DMS 273 (cell line): ENCODE measurements around the gene HOXB4.

Source experiments
- DNase-seq: peaks from one replicate; lab custom pipeline; 2025; ENCODE audit not compliant: unreplicated experiment; lab: John Stamatoyannopoulos, UW

HOXB4 gene

DNA sequence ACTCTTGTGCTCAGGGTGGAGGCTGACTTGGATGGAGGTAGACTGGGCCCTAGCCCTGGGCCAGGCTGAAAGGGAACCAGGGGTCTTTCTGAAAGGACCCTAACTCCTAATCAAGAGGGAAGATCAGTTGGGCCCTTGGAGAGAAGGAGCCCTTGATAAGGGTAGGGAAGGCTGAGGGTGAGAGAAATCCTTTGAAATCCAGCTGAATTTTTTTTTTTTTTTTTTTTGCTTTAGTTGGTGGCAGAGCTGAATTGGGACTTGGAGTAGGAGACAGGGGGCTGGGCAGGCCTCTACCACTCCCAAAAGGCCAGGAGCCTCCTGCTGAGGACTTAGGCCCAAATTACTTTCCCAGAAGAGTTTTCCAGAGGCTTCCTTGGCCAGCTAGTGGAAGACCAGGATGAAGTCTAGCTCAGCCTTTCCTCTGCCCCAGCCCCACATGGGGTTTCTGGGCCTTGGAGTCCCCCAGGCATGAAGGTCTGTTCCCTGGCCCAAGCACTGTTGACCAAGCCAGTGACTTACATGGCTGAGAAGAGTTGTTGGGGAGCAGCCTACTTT, 12.5 kb upstream of the HOXB4 start:
- no peak for DNase-seq

DNA sequence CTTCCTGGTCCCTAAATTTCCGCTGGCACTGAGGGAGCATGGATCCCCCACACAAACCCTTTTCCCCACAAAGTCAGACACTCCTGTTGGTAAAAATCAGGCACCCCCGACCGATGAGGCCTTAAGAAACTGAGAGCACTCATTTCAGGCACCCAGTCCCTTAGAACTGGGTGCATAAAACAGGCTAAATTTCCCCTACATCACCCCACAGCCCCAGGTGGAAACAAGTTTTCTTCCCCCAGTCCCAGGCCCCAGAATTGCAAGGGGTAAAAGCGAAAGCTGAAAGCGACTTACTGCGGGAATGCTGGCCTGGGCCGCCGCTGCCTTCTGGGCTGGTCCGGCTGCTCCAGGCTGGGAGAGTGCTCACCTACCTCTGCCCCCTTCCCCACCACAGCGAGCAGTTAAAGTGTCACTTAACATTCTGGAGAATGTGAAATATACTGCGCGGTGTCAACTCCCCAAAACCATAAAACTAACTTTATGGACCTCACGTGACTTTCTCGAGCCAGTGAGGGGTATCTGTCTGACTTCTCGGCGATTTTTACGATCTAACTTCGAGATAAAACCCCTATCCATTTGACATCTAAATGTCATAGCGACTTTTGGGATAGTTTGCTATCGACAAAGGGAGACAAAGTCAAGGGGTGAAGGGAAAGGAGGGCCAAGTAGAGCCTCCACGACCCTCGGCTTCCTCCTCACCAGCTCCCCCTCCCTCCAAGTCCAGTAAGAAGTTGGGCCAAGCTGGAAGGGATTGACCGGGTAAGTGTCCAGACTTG, 11.9 kb upstream of the HOXB4 start, which contains the start of gene HOXB3:
TSS of gene HOXB3 (minus strand) at position 411 of the 776 bp plus-strand sequence. CDS start 37,767 bp downstream, outside the sequence.
- no peak for DNase-seq

DNA sequence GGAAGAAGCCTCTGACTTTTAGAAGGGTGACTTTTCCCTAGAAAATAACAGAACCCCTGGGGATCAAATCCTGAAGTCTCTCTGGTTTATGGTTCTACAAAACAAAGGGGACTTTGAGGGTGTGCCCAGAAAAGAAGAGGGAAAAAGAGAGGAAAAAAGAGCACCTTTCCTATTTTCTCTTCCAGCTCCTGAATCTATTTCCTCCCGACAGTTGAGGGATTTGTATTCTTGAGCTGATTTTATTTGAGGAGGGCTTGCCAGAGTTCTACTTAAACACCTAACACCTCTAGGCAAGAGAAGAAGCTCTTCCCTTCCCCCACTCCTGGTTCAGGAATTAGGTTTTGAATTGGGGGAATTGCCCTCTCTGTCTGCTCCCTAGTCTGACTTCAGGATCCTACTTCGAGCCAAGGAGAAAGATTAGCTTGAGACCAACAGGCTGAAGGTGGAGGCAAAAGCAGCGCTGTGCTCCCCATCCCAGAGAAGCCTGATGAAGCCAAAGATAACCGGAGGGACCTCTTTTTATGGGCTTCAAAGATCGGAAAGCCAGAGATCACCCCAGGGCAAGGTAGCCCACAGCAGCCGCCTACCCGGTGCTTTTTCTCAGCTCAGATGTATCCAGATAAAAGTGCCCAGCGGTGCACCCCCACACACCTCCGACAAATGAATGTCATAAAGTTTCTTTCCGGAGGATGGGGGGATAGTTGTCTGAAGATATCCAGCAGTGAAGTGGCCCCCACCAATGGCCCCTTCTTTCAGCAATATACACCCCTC, 11.1 kb upstream of the HOXB4 start:
- DNase-seq, result no peak

DNA sequence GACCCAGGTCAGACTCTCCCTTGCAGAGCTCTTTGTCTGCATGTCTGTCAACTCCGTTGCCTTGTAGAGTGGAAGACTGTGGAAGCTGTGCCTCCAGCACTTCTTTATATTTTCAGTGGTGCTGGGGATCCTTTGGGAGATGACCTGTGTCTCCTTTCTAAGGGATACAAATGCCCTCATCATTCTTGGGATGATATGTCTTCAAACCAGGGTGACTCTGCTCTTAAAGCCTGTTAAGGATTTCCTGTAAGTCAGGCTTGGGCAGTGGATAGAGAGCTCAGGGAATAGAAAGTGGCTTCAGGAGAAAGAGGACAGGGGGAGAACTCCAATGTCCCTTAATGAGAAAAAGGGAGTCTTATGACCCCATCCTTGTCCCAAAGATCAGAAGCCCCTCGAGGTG, 10.4 kb upstream of the HOXB4 start:
- no peak for DNase-seq

DNA sequence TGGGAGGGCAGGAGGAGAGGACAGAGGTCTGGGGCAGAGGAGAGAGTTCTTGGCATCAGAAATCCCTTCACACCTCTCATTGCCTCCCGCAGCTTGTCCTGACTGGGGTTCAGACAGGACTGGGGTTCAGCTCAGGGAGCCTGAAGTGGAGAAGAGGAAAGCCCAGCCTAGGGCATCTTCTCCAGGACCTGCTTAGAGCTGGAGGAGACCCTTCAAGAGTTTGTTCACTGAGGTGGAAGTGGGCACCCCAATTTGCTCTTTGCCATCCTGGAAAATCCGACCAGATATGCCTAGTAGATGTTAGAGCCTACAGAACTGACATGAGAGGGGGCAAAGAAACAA, 9.9 kb upstream of the HOXB4 start:
- no peak for DNase-seq

DNA sequence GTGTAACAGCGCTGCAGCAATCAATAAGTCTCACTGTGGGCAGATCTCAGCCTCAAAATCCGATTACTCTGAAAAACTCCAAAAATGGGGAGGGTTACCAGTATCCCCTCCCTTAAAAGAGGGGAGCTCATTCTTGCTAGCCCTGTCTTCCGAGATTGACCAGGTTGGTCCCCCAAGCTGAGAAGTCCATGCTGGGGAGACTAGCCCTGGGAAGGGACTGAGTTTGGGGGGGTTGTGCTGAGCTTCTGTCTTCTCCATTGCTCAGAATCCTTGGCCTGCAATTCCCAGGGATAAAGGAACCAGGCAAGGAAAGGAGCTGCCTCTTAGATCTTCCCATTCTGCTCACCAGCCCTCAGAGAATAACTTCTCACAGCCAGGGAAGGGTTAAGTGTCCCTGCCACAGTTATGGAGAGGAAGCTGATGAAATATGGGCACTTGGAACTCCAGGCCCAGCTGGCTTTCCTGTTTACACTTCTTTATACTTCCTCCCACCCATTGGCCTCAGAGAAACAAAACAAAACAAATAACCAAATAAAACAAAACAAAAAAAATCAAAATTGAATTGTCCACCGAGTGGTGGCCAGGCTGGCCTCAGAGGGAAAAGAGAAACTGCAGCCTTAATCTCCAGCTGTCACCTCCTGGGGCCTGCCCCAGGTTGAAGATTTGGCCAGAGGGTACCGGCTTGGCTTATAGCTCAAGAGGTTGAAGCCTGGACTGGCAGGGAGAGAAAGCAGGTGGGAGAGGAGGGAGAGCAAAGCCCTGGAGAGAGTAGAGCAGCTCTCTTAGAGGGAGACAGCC, 9.3 kb upstream of the HOXB4 start:
- DNase-seq, result no peak

DNA sequence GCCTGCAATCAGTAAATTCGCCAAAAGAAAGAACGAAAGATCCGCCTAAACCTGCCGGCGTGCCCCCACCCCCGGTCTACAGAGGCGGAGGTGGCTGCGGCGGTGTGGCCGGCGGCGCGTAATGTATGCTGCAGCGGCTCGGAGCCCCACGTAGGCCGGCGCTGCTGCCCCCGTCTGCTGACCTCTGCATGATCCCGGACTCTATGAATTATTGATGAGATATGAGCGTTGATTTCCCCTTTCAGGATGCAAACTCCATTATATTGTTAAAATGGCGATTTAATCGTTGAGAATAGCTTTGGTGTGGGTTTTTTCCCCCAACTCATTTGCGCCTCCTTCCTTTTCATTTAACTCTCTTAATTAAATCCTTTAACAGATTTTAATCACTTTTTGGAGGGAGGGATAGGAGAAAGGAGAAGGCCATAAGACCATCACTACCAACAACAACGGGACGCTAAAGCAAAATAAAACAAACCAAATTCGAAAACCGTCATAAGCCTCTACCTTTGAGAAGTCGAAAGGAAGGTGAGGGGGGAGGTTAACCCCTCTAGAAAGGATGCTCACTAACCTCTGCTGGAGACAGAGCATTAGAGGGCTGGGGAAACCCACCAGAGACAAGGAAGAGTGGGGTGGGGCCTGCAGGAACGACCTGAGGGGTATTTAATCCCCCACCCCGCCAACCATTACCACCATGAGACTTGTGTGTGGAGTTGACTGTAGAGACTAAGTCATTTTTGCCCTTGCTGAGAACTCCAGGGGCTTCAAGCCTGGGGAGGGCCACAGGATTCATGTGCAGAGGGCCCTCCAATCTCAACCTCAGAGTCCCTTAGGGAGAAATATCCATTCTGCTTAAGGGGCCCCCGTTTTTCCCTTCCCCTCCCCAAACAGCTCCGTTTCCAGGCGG, 8.5 kb upstream of the HOXB4 start:
- DNase-seq, result no peak

DNA sequence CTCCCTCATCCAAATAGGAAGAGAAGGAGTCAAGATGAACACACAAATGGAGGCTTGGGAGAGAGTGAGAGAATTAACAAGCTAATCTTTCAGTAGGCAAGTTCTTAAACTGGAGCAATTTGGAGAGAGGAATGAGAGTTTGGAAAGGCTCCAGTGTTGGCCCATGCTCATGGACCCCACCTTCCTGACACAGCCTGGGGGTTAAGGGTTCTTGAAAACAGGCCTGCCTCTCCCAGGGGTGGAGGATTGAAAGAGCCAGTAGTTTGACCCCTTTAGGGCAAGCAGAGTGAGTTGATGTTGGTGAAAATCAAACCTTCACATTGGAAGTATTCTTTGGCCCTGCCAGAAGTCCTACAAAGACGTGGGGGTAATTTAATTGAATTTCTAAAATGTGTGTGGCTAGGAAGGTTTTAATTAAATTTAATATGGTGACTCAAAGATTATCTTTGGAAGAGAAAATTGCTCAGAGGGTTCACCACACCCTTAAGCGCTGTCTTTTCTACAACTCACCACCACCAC, 6.1 kb upstream of the HOXB4 start:
- no peak for DNase-seq

DNA sequence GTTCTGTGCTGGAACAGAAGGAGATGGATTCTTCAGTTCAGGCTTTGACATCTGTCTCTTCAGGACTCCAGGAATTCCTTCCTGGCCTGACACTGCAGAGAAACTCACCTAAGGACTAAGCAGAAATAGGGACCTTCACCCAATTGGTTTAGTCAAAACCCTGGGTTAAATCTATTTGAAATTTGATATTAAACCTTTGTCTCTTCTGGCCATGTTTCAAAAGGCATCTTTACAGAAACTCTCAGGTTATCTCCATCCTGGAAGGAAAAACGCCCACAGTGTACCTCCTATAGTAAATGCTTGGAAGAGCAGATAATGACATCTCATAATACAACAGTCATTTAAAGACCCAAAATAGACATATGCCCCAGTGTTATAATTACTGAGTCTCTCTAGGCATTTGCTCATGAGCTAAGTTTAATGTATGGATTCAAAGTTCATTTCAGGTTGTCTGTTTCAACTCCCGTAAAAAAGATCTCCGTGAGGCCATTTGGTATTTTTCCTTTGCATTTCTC, 5.6 kb upstream of the HOXB4 start:
- no peak for DNase-seq

DNA sequence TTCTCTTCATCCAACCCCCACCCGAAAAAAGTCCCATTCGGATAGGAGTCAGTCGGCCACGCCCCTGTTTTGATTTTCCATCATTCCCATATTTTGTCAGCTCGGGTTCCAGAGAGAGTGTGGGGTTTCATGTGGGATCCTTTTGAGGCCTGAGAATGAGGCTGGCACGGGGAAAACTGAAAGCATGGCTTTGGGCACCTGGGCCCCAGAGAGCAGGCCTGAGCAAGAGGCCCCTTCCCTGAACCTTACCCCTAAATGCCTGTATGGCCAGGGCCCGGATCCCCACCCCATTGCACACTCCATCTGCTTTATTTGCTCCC, 4.6 kb upstream of the HOXB4 start:
- DNase-seq, result no peak

DNA sequence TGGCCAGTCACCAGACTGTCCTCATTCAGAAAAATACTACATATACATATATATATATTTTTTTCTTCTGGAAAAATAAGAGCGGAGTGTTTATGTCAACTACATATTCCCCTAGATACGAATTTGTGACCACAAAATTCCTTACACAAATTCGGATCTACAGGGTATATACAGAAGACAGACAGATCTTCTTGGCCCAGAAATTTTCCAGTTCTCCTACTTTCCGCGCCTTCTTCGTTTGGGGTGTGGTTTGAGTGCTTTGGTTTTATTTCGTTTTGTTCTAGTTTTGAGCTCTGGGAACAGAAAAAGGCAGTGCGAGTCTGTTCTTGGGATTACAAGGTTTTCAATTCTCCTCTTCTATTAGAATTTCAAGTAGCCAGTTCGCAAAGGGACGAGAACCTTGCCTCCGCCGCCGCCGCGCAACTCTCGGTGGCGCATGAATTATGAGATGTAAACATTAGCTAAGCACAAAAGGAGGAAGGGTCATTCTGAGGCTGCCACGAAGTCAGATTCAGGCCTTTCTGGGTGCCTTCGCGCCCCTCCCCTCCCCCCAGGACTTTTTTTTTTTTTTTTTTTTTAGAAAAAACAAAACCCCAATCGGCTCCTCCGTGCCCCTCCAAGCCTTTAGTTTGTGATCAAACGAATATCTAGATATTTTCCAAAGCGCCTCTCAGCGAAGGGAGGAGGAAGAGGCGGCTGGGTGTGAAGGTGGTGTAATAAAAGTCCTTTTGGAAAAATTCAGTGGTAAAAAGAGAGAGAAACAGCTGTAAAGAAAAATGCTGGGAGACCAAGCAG, 1.8 kb upstream of the HOXB4 start:
- no peak for DNase-seq

DNA sequence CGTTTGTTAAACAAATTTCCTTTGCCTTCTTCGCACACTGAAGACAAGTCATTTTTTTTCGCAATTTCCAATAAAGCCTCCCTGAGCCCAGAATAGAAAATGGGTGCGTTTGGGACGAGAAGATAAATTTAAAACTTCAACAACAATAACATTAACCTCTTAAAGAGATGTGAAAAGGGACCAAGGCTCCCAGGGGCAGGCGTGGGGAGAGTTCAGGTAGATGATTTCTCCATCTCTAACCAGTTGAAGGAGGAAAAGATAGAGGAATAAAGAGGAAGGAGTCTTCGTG, 1.3 kb upstream of the HOXB4 start:
- no peak for DNase-seq

DNA sequence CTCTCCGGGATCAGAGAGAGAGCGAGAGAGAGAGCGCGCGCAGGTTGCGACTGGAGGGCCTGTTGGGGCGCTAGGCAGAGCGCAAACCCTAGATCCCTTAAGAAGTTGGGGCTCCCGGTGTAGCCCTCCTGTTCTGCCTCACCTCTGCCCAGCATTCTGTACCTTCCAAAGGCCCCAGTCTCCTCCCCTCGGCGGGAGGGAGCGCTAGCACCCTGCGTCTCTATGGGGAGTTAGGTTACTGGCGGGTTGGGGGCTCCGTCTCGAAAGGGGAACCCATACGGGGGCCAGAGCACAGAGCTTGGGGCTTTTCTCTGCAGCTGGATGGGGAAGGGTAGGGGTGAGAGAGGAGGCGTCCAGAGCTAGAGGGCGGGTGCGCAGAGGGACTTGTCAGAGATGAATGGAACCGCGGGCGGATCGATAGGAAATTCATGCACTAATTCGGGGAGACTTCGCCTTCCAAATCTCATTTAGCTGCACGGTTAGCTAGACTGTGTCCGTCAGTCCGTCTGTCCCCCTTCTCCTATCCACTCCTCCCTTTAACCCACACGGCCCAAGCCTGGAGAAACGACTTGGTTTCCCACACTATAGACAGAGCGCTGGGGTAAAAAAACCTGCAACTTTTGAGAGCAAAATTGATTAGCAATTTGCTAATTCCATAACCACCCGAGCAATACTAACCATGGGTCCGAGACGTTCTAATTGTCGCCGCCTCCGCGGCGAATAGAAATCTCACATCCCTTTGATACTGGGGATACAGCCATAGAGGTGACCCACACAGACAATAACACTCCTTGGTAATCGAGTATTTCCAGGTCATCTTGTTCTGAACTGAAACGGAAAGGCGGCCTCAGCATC, 693 bp upstream of the HOXB4 start:
- DNase-seq, result no peak

DNA sequence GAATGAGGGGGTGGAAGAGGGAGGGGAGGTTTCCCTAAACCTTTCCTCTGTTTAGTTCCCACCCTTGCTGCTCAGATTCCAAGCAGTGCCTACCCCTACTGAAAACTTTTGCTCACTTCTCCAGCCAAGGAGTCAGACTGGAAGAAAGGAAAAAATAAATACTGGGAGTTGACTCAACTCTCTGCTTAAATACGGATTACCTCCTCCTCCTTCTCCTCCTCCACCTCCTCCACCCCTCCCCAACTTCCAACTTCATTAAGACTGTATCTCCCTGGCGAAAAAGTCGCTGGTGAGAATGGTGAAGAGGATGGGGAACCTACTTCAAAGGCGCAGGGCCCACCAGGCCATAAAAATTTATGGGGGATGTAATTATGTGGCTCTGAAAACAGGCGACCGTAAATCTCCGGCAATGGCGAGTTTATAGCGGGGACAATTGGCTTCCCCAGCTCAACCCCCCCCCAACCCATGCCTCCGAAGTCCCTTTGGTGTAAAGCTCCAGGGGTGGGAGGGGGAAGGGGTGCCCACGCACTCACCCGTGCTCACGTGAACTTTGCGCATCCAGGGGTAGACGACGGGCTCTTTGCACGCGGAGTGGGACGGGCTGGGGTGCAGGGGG, 712 bp downstream of the HOXB4 start:
- DNase-seq, result no peak

DNA sequence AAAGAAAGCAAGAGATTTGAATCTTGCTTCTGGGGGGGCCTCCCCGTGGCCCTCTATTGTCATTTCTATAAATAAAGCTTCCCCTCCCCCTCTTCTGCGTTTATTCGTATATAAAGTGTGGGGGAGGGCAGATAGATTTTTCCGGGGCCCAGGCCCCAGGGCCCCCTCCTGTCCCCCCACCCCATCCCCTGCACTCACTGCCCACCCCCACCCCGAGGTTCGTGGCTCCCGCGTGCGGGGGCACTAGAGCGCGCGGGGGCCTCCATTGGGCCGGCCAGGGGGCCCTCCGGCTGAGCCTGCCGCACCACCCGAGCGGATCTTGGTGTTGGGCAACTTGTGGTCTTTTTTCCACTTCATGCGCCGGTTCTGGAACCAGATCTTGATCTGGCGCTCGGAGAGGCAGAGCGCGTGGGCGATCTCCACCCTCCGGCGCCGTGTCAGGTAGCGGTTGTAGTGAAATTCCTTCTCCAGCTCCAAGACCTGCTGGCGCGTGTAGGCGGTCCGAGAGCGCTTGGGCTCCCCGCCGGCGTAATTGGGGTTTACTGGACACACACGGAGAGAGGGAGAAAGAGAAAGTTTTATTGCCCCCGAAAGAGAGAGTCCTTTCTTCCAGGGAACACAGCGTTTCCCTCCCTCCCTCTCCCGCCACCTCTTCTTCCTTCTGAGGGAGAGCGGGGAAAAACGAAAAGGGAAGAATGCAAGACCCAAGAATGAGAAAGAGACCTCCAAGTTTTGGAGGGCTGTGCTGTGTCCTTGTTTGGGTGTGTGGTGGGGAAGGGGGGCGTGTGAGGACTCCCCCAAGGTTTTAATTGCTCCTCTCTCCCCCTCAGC, 1.5 kb downstream of the HOXB4 start:
- DNase-seq, result no peak

DNA sequence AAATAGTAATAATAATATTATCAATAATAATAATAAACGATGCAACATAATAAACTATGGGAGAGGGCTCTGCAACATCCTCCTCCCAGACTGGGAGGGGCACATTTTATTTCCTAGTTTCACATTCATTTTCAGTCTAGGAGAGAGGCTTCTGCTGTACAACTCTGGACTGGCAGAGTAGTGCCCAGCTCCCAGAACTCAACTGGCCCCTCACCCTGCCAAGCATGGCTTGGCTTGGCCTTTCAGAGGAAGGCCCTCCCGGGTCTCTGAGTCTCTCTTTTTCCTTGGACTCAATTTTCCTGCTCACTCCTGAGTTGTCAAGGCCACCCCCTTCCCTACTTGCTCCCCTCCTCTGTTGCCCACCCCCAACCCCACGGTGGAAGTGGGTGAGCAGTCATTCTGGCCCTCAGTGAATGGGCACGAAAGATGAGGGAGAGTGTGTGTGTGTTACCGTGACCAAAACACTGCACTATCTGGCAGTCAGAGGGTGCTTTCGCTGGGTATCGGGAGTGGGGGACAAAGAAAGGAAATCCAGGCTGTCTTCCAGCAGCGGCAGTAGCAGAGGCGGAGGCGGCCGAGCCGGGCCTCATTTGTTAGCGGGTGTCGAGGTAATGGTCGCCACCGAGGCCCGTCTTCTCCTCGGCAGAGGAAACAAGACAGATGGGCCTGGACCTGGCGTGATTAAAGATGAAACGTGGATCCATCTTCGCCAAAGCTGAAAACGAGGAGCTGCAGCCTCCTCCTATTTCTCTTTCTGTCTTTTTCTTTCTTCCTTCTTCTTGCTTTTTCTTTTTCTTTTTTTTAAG, 2.3 kb downstream of the HOXB4 start:
- no peak for DNase-seq
